Activated naive CD8-positive, alpha-beta T cell treated with anti-CD3 and anti-CD28 coated beads for 36 hours (primary cell): Measurements from ENCODE around the gene SERF1B. TPM values are rescaled to one million over a fixed set of nuclear protein-coding genes. Genes with fewer than 3 reads are reported as not detected.
"Not testable (repeated sequence)": the region's sequence is repeated elsewhere in the genome, so short reads cannot be mapped to it uniquely, and the experiment has no call there.

Experiments used
- DNase-seq: peaks from one replicate; pipeline ENCODE4 v3.0.0; 2021
- H3K27ac Mint-ChIP-seq: one replicate; pipeline ENCODE4 v1.8.0; 2022; ENCODE audit warnings: mild to moderate bottlenecking, moderate library complexity, mixed read lengths
- H3K27me3 Mint-ChIP-seq: one replicate; pipeline ENCODE4 v1.8.0; 2022; ENCODE audit warnings: mild to moderate bottlenecking, mixed read lengths
- H3K36me3 Mint-ChIP-seq: one replicate; pipeline ENCODE4 v1.8.0; 2021; ENCODE audit warnings: mild to moderate bottlenecking, mixed read lengths
- H3K4me1 Mint-ChIP-seq: one replicate; pipeline ENCODE4 v1.8.0; 2021; ENCODE audit warnings: mixed read lengths
- H3K4me3 Mint-ChIP-seq: one replicate; pipeline ENCODE4 v1.8.0; 2022; ENCODE audit warnings: mild to moderate bottlenecking, moderate library complexity, mixed read lengths
- H3K9me3 Mint-ChIP-seq: one replicate; pipeline ENCODE4 v1.8.0; 2022; ENCODE audit warnings: mixed read lengths
- total RNA-seq, 2 experiments: library from RNA; stranded (reverse); gene quantifications; one replicate each; pipeline ENCODE4 v1.2.3, GENCODE V29; 2021

SERF1B gene
- 10 to 100 TPM in 1 of 2 experiments, 1 to 10 TPM in 1; 7.2 to 11.4 TPM for total RNA-seq

DNA sequence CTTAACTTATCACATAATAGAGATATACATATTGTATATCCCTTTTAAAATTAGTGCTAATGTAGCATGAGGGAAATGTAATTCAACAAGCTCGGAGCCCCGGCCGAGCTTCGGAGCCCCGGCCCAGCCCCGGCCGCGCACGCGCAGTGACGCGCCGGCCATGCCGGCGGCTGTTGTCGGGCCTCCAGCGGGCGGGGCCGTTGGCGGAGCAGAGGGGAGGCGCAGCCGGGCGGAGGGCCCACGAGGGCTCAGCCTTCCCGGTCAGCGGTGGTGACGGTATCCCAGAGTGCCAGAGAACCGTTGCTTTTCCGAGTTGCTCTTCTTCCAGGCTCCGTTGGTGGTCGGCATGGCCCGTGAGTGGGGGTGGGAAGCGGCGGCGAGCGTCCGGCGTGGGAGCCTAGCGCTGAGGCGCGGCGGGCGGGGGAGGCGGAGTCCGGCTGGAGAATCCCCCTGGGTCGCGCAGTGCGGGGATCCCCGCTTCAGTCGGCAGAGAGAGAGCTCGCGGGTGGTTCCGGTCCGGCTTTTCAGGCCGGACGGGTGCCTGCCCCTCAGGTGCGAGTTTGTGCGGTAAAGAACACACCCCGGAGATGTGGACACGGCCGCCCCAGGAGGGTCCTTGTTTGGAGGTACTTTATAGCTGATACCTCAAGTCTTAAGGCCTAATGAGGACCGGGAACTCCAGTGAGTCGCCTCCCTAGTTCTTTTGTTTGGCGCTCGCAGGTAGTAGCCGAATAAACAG is at the start of gene SERF1B:
Gene SERF1B, plus strand, starts transcription at position 146 of the 739 bp plus-strand sequence. Its CDS starts 201 bp downstream, at position 347.
- H3K4me1 Mint-ChIP-seq, H3K27ac Mint-ChIP-seq: not testable (repeated sequence)

DNA sequence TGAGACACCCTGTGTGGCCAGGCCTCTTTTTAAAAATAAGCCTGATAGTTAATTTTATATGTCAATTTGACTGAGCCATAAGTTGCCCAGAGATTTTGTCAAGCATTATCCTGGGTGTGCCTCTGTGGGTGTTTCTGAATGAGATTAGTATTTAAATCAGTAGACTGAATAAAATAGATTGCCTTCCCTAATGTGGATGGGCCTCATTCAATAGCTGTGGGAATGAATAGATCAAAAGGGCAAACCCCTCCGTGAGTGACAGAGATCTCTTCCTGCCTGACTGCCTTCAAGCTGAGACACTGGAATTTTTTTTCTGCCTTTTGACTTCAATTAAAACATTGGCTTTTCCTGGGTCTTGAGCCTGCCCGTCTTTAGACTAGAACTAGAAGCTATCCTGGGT is 33.3 kb upstream of the SERF1B start:
- H3K4me3 Mint-ChIP-seq, DNase-seq, H3K36me3 Mint-ChIP-seq, H3K9me3 Mint-ChIP-seq, H3K27ac Mint-ChIP-seq, H3K4me1 Mint-ChIP-seq, H3K27me3 Mint-ChIP-seq: not testable (repeated sequence)

More for the DNA sequence above, at the start of gene SERF1B:
- not testable (repeated sequence) for H3K27me3 Mint-ChIP-seq, H3K36me3 Mint-ChIP-seq, H3K9me3 Mint-ChIP-seq, H3K4me3 Mint-ChIP-seq, DNase-seq

DNA sequence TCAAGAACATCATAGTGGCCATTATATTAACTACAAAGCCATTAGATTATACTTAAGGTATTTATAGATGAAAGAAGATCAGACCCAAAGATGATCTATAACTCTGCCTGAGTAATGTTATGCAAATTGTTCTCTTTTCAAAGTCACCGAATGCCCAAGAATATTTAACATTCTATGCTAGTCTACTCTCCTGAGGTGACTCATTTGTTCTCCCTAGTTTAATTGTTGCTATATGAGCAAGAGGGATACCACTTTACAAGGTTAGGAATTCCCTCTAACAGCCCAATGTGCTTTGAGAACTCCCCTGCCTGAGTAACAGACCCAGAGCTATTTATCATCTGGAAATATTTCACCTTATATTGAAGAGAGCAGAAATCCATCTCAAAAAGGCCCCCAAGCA is 29.5 kb upstream of the SERF1B start:
- H3K36me3 Mint-ChIP-seq, H3K9me3 Mint-ChIP-seq, H3K27me3 Mint-ChIP-seq, H3K27ac Mint-ChIP-seq, H3K4me1 Mint-ChIP-seq, DNase-seq, H3K4me3 Mint-ChIP-seq: not testable (repeated sequence)

DNA sequence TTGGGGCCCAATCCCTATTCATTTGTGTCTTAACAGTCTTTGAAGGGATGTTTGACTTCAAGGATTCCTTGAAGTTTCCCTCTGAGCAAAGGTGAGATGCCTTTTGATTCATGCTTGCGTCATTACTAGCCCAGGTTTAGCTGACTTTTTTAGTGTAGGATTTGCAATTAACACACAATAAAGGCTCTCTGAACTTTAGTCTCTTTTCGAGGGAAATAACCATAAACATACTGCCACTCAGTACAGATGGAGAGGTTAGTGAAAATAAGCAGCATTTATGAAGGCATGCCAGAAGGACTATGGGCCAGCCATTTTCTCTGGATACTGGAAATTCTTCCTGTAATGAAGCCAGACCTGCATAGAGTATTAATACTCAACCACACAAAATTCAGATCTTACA is 4.4 kb upstream of the SERF1B start:
- H3K27me3 Mint-ChIP-seq, H3K4me3 Mint-ChIP-seq, H3K4me1 Mint-ChIP-seq, H3K9me3 Mint-ChIP-seq, H3K36me3 Mint-ChIP-seq, DNase-seq, H3K27ac Mint-ChIP-seq: not testable (repeated sequence)

DNA sequence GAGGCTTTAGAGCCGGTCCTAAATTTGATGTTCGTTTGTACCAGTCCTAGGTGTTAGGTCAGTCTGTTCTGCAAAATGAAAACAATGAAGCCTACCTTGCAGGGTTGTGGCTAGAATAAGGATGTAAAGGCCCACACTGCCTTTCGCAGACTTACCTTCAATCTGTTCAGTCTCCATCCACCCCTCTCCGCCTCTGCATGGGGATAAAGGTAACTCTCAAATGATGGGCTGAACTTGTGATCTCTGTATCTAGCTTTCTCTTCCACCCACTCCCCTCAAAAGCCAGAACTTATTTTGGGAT is 744 bp downstream of the SERF1B start:
- not testable (repeated sequence) for DNase-seq, H3K4me3 Mint-ChIP-seq, H3K36me3 Mint-ChIP-seq, H3K27ac Mint-ChIP-seq, H3K4me1 Mint-ChIP-seq, H3K9me3 Mint-ChIP-seq, H3K27me3 Mint-ChIP-seq

DNA sequence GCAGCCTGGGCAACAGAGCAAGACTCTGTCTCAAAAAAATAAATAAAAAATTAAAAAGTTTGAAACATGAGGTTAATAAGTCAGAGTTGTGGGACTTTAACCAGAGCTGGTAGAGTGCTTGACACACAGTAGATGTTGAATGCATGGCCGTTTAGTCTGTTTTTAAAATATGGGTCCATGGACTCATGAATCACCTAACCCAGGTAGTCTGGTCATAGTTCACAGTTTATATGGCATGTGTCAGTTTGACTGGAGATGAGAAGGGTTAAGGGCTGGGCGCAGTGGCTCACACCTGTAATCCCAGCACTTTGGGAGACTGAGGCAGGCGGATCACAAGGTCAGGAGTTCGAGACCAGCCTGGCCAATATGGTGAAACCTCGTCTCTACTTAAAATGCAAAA is 6.2 kb downstream of the SERF1B start:
- H3K9me3 Mint-ChIP-seq, H3K4me1 Mint-ChIP-seq, H3K27me3 Mint-ChIP-seq, H3K27ac Mint-ChIP-seq, H3K36me3 Mint-ChIP-seq, DNase-seq, H3K4me3 Mint-ChIP-seq: not testable (repeated sequence)

DNA sequence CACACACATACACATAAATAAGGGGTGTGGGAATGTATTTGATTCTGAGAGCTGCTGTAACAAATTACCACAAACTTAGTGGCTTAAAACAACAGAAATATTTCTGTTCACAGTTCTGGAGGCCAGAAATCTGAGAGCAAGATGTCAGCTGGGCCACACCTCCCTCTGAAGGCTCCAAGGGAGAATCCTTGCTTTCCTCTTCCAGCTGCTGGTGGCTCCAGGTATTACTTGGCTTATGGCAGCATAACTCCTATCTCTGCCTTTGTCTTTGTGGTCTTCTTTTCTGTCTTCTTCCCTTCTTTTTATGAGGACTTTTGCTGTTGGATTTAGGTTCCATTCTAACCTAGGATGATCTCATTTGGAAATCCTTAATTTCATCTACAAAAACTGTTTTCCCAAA is 16.4 kb downstream of the SERF1B start:
- not testable (repeated sequence) for H3K9me3 Mint-ChIP-seq, H3K27ac Mint-ChIP-seq, H3K27me3 Mint-ChIP-seq

DNA sequence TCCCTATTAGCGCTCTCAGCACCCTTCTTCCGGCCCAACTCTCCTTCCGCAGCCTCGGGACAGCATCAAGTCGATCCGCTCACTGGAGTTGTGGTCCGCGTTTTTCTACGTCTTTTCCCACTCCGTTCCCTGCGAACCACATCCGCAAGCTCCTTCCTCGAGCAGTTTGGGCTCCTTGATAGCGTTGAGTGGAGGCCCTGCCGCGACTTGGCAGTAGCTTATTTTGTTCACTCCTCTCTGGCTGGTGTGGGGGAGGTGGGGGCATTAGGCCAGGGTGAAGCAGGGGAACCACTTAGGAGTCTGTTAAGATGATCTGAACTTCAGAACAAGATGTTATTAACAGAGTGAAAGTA is 24.7 kb downstream of the SERF1B start:
- not testable (repeated sequence) for H3K36me3 Mint-ChIP-seq, H3K4me1 Mint-ChIP-seq, H3K27ac Mint-ChIP-seq, H3K4me3 Mint-ChIP-seq, H3K9me3 Mint-ChIP-seq, DNase-seq, H3K27me3 Mint-ChIP-seq

More for the DNA sequence above, 16.4 kb downstream of the SERF1B start:
- not testable (repeated sequence) for DNase-seq, H3K4me1 Mint-ChIP-seq, H3K4me3 Mint-ChIP-seq, H3K36me3 Mint-ChIP-seq

DNA sequence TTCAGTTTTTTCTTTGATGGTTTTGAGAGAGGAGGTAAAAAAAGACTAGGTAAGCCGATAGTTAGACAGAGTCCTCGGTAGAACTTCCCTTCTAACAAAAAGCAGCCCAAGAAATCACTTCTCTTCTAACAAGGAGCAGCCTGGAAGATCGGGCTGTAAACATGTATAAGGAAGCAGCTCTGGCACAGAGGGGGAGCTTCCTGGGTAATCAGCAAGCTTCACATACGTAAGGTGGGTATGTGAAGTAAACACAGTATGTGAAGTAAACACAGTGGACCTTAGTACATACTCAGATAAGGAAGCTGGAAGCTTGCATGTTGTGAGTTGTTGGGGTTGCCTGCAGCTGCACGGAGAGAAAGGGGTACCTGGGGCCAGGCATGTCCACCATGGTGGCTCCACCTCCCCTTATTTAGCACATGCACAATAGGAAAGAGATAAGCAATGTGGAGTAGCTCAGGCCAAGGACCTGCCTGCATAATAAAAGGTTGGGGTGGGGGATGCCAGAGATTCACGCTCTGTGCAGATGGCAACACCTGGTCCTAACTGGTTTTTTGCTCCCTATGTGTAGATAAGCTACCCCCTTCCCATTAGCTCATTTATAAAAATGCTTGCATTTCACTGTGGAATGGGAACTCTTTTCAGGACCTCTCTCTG is 31.4 kb downstream of the SERF1B start:
- H3K4me1 Mint-ChIP-seq, H3K36me3 Mint-ChIP-seq, H3K4me3 Mint-ChIP-seq, DNase-seq, H3K27me3 Mint-ChIP-seq, H3K9me3 Mint-ChIP-seq, H3K27ac Mint-ChIP-seq: not testable (repeated sequence)

DNA sequence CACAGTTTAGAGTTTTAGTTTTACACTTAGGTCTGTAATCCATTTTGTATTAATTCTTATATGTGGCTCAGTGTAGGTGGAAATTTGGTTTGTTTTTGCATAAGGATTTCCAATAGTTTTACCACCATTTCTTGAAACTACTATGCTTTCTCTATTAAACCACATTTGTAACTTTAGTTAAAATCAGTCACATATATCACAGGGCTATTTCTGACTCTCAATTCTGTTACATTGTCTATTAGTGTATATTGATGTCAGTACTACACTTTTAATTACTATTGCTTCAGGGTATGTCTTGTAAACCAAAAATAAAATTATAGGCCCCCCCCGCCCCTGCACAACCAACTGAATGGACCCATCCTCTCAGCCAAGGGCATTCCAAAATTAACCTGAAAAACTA is 32.1 kb downstream of the SERF1B start:
- not testable (repeated sequence) for H3K4me1 Mint-ChIP-seq, H3K27ac Mint-ChIP-seq, H3K4me3 Mint-ChIP-seq, DNase-seq, H3K27me3 Mint-ChIP-seq, H3K9me3 Mint-ChIP-seq, H3K36me3 Mint-ChIP-seq

DNA sequence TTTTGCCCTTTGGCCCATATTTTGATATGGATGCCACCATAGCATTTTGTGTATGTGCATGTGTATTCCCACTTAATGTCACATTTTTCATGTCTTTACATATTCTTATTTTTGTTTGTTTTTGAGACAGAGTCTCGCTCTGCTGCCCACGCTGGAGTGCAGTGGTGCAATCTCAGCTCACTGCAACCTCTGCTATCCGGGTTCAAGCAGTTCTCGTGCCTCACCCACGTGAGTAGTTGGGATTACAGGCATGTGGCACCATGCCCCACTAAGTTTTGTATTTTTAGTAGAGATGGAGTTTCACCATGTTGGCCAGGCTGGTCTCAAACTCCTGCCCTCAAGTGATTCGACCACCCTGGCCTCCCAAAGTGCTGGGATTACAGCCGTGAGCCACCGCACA is 52.6 kb downstream of the SERF1B start:
- not testable (repeated sequence) for DNase-seq, H3K36me3 Mint-ChIP-seq, H3K4me1 Mint-ChIP-seq, H3K27me3 Mint-ChIP-seq, H3K27ac Mint-ChIP-seq, H3K4me3 Mint-ChIP-seq, H3K9me3 Mint-ChIP-seq

DNA sequence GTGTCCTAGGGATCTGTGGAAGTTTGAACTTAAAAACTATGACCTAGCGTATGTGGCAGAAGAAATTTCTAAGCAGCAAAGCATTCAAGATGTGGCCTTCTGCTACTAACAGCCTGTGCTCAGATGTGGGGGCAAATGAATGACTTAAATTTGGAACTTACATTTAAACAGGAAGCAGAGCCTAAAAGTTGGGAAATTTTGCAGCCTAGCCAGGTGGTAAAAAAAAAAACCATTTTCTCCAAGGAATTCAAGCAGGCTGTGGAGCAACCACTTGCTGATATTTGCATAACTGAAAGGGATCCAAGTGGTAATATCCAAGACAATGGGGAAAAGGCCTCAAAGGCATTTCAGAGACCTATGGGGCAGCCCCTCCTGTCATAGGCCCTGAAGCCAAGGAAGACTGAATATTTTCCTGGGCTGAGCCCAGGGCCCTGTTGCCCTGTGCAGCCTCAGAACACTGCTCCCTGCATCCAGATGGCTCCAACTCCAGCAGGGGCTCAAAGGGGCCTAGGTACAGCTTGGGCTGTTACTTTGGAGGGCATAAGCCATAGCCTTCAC is 63.9 kb downstream of the SERF1B start:
- H3K36me3 Mint-ChIP-seq, H3K4me3 Mint-ChIP-seq, H3K4me1 Mint-ChIP-seq, H3K27me3 Mint-ChIP-seq, H3K27ac Mint-ChIP-seq, DNase-seq, H3K9me3 Mint-ChIP-seq: not testable (repeated sequence)

DNA sequence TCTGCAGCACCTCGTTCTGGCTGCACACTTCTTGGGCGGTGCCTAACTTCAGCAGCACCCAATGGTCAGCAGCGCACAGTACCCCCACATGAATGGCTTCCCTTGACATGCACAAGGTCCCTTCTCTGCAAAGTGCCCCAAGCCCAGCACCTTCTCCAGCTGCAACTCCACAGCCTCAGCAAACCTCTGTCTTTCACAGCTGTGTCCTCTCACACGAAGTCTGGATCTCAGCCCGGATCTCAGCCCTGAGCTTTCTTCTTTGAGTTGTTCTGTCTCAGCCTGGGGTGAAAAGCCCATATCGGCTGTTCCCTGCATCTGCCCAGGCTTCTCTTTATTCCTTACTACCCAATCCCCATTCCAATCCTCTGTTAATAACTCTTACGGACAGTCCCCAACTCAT is 66.7 kb downstream of the SERF1B start:
- H3K4me3 Mint-ChIP-seq, H3K9me3 Mint-ChIP-seq, H3K27me3 Mint-ChIP-seq, H3K27ac Mint-ChIP-seq, H3K36me3 Mint-ChIP-seq, H3K4me1 Mint-ChIP-seq, DNase-seq: not testable (repeated sequence)
